Stimulated activated naive CD4-positive, alpha-beta T cell treated with Interleukin-2 at 50 U/mL for 16 hours (primary cell): Measurements from ENCODE around the gene PXDN.

ENCODE experiments used
- DNase-seq: peaks from one replicate; lab custom pipeline; 2025; lab: John Stamatoyannopoulos, UW

Gene PXDN

DNA sequence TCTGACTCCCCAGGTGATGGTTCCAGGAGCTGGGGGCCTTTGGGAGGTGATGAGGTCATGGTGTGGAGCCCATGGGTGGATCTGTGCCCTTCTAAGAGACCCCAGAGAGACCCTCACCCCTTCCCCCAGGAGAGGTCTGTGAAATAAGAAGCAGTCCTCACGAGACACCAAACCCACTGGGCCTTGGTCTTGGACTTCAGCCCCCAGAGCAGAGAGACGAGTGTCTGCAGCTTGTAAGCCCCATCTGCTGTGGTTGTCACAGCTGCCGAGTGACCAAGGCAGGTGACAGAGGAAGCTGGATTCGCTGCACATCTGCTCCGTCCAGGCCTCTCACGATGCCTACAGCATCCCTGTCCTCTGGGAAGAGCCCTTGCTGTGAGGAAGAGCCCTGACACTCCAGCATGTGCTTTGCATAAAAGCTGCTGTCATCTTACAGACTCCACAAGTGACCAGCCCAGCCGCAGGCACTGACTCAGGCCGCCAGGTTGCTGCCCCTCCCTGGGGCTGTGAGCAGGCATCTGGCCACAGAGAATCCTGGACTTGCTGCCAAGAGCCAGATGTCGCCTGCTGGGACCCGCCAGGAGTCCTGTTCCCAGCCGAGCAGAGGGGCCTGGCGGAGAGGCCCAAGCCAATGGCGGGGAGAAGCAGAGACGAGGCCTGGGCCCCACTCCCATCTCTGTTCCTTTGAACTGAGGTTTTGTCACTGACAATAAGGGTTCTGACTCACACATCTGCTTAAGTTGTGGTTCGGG is 150.8 kb downstream of the PXDN start:
- DNase-seq, result no peak

DNA sequence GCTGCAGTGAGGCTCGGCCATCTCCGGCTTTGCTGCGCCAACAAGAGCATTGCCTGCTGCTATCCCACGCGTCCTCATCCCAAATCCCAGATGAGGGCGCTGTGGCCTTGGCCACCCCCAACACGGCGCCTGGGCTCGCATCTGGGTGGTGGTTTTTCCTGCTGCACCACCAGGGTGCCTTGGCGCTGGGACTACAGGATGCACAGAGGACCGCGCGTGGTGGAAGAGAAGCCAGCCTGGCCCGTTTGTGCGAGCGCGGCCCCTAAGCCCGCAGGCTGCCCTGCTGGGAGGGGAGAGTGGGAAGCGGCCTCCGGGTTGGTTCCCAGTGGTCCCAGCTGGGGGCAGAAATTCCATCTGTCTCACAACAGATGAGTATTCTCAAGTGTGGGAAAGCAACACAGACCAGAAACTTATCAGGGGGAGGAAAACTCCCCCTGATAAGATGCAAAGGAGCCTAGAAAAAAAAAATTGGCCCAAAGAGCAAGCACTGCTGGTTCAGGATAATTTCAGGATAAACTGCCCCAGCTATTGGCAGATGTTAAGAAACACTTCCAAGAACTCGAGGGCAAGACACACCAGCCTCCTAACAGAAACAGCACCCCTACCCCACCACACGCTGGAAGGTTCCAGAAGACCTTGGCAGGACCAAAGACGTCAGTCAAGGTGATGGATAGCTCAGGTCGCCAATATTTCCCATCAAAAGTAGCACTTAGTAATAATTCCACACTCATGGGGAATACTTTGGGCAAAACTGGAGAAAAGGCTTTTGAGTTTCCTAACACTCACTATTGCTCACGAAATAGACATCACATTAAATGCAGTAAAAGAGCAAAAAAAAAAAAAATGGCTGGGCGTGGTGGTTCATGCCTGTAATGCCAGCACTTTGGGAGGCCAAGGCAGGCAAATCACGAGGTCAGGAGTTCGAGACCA is 152.1 kb downstream of the PXDN start:
- no peak for DNase-seq

DNA sequence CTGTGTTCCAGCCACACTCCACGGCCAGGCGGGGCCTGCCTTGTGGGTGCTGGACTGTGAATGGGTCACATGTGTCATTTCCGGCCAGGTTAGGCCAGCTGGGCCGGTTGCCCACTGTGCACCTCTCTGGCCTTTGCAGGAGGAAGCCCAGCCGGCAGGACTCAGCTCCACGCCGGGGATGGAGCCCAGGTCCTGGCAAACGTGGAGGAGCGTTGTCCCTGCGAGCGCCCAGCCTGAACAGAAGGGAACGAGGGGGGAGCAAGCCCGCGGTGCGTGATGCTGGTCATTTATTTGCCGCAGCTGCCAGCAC is 152.9 kb downstream of the PXDN start:
- DNase-seq, result no peak

DNA sequence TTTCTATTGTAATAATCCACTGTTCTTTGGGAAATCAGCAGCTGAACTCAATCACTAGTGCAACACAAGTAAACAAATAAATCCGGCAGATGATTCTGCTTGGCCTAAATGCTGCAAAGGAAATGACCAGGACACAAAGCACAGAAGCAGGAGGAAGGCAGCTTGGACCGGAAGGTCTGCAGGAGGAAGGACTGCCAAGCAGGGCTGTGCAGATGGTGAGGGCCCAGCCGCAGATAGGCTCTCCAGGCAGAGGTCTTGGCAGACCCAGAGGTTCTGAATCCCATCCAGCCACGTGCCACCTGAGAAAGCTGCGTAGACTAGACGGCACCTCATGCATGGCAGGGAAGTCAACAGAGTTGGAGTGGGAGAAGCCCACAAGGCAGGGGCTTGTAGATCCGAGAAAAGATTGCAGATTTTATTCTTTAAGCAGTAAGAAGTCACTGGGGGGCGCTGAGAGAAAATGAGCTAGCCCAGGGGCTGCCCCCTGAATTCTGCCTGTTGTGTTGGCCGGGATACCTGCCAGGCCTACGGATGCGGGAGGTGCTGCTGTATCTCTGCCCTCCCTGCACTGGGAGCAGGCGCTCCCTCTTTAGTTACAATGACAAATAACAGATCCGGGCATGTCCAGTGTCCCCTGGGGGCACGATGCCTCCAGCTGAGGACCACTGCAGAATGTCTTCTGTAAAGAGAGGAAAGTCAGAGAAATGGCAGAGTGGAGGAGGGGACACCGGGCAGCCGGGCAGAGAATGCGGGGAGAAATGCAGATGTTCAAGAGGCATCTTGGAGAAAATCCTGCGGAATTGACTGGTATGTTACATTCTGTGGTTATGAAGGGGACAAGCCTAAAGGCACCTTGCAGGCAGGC is 153.5 kb downstream of the PXDN start:
- no peak for DNase-seq

DNA sequence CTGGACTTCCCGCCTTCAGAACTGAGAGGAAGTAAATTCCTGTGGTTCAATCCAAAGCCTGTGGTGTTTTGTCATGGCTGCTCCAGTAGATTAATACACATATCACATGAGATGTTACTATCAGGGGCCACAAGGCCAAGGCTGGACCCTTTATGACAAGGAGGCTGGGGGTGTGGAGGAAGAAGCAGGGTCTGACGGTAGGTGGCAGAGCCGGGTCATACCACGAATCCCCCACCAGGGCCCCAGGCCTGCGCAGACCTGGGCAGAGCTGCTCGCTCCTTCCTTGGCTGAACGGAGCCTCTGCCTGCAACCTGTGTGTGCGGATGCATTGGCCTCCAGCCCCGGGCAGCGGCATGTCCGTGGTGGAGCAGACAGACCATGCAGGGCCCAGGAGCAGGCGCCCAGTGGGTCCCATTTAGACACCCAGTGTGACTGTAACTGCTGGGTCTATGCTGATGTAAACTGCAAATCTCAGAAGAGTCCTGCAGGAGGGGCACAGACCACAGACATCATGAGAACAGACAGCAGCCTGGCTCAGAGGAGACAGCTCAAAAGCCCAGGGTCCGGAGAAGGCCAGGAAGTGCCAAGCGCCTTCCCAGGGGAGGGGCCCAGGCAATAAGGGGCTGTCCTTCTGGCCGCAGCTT is 155.2 kb downstream of the PXDN start:
- DNase-seq, result no peak

DNA sequence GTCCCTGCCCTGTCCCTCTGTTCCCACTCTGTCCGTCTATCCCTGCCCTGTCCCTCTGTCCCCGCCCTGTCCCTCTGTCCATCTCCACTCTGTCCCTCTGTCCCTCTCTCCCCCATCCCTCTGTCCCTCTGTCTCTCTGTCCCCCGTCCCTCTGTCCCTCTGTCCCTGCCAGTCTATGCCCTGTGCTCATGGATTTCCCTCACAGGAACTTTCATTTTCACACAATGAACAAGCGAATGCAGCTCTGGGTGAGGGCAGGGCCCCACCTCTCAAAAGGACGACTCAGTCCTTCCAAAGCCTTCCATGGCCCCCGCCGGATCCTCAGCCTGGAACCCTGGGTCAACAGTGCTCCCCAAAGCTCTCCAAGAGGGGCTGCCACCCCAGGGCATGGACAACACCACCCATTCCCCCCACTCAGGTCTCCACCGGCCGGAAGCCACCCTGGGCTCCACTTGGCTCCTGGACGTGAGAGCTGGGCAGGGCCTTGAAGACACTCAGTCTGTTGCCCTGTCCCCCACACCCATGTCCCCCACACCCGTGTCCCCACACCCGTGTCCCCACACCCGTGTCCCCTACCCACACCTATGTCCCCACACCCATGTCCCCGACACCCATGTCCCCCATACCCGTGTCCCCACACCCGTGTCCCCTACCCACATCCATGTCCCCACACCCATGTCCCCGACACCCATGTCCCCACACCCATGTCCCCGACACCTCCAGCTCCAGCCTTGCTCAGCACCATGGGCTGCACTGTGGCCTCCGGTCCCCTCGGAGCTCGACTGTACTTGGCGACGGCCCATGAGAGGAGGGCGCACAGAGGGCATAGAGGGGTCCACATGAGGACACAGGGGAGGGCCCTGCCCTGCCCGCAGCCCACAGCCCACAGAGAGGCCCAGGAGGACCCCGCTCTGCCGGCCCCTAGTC is 156.0 kb downstream of the PXDN start:
- no peak for DNase-seq

DNA sequence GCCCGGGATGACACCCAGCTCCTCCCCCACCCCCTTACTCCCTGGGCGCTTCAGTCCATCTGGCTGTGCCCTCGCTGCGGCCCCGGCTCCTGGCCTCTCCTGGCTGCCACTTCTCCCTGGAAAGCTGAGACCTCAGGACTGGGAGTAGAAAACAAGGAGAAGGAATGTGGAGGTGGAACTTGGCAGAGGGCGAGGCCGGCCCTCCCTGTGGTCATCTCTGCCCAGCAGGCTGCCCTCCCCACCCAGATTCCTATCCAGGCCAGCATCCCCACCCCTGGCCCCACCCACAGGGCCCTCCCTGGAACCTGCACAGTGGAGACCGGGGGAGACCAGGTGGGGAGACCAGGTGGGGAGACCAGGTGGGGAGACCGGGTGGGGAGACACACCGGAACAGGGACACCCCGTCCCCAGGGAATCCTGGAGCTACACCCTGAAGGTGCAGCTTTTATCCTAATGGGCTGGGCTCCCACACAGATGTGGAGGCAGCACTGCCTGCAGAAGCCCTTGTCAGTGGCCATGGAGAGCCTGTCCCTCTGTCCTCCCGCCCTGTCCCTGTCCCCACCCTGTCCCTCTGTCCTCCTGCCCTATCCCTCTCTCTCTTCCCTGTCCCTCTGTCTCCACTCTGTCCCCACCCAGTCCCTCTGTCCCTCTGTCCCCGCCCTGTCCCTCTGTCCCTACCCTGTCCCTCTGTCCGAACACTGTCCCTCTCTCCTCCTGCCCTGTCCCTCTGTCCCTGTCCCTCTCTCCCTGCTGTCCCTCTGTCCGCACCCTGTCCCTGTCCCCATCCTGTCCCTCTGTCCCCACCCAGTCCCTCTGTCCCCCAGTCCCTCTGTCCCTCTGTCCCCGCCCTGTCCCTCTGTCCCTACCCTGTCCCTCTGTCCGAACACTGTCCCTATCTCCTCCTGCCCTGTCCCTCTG is 157.1 kb downstream of the PXDN start:
- no peak for DNase-seq

DNA sequence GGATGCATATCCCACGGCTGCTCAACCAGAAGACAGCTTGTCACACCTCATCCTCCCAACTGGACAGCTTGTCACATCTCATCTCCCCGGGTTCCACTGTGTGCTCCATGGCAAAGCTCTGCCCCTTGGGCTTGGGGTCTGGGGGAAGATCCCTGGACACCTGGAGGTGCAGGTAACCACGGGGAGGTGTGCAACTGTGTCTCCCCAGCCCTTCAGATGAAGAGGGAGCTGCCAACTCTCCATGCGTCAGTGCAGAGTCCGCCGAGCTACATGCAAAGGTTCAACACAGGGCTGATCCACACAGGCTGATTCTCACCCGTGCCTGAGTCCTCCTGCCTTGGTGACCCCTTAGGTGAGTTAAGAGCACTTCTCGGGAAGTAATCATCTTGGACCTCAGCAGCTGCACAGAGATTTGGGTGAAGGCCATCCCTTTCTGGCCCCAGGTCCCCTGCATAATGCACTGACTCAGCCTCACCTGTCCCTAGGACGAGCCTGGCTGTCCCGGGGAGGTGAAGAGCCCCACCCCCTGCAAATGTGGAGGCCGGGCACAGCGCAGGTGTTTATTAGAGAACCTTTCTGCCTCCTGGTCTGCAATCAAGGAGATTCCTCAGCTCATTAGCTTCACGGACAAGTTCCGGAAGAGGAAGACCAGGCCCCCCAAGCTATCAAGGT is 157.9 kb downstream of the PXDN start:
- no peak for DNase-seq

DNA sequence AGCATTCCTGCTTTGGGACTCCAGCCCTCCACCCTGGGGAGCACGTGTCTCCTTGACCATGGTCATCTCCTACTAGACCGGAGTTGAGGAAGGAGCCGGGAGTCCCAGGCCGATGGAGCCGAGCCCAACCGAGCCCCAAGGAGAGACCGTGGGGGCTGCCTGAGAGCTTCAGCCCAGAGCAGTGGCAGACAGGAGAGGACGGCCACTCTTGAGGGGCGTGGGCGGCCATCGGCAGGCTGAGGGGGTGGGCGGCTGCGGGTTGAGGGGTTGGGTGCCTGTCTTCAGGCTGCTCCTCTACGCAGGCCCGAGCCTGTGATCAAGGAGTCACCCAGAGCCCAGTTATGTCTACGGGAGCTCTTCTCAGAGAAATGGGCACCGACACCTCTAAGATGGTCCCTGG is 158.7 kb downstream of the PXDN start:
- no peak for DNase-seq

DNA sequence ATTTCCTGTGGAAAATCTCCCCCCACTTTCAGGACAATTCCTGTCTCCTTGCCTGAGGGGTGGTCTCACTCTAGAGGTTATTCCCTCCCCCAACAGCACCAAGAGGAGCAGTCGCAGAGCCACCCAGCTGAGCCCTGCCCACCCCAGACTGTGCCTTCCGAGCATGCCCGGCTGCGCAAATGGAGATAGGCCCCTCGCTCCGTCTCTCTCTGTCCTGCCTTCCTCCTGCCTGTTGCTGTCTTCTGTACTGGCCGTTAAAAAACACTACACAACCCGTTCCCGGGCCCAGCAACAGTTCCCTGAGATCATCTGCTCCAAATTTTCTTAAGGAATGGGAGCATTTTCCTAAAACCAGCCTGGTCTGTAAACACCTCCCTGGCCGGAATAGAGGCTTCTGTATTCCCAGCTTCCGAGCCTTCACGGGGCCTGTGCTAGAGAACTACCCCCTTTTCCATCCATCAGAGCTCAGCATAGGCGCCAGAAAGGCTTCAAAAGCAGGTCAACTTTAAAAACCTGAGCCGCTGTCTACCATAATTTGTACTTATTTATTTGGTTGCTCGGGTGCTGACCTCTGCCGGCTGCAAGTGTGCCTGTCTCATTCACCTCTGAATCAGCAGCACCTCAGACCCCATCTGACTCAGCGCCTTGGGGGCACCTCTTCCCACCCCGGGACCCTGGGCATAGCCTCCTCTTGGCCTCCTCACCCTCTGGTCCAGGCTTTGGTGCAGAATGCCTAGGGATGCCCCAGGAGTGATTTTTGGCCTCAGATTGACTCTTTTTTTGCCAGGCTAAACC is 159.4 kb downstream of the PXDN start:
- no peak for DNase-seq

DNA sequence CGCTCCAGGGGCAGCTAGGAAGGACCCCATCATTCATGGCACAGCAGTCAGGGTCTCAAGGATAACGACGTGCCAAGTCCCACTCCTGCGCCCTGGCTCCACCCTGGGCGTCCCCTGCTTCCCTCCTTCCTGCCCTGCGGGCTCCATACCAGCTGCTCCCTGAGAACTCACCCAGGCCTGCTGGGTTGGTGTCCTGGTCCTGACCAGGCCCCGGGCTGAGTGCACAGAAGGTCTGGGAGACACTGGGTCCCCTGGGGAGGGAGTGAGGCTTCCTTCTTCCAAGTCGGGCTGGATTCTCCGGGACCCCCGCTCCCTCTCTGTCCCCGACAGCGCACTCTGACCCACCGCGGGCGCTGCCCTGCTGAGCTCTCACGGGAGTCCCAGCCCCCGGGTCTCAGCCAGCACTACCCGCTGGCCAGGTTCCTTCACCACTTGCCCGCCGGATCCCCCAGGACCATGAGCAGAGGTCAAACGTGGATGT is 160.2 kb downstream of the PXDN start:
- no peak for DNase-seq

DNA sequence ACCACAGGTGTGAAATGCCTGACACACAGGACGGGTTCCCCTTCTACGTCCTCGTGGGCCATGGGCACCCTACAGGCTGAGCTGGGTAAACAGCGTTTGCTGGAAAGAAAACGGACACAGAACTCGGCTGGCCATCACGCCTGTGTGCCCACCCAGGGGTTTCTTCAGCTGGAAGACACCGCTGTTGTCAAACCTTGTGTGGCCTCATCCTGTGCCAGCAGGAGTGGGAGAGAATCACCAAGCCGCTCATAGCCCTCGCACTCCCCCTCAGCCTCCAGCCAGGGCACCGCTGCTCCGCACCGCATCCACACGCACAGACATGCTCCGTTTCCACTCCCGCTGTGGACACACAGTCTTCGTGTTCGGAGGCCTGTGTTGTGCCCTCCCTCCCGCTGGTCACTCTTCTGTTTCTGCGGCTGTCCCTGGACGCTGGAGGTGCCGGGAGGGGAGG is 161.4 kb downstream of the PXDN start:
- DNase-seq, result no peak

DNA sequence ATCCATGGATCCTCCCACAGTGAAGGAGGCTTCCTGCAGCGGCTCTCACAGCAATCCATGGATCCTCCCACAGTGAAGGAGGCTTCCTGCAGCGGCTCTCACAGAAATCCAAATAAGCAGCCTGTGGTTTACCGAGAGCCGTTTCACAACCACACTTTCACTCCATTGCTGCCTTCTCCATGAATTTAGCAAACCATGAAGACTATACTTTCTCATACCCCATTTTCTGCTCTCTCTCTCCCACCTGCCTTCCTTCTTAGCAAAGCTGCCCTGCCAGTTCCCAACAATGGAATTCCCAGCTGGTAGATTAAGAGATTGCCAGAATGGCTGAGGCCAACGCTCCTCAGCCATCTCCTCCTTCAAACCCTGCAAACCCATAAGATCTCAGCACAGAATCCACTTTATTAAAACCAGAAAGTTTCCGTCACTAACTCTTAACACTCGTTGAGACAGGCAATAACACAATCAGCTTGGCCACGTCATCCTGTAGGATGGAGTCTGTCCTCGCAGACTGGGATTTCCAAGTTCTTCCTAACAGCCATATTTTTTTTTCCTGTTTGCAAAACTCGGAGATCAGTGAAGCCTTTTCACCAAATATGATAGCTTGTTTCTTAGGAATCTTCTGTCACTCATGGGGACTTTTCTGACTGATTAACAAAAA is 162.2 kb downstream of the PXDN start:
- DNase-seq, result no peak
